GM19239 (cell line): ENCODE results near the gene PTGIS.
"Not testable (repeated sequence)": the region's sequence is repeated elsewhere in the genome, so short reads cannot be mapped to it uniquely, and the experiment has no call there.

Experiments
- DNase-seq: peaks from one replicate; pipeline ENCODE4 v3.0.0; 2011; ENCODE audit warnings: low spot score; ENCODE audit not compliant: insufficient read length
- FAIRE-seq: peaks from 2 replicates; lab custom pipeline; 2011; peaks lifted over from hg19 to GRCh38; lab: Jason Lieb, UNC

PTGIS gene

GRCh38 chr20:49581482-49581881, 13.5 kb upstream of the PTGIS start:
- DNase-seq: no peak
- FAIRE-seq: no peak

- DNase-seq (no peak), FAIRE-seq (no peak)
Observed at GRCh38 chr20:49580813-49581174, 12.9 kb upstream of the PTGIS start.

GRCh38 chr20:49579874-49580812, 12.2 kb upstream of the PTGIS start:
- no peak for FAIRE-seq
- no peak for DNase-seq

- FAIRE-seq (no peak), DNase-seq (no peak)
Observed at GRCh38 chr20:49579195-49579594, 11.3 kb upstream of the PTGIS start.

- DNase-seq (no peak), FAIRE-seq (no peak)
Observed at GRCh38 chr20:49578436-49578835, 10.5 kb upstream of the PTGIS start.

GRCh38 chr20:49575551-49576060, 7.7 kb upstream of the PTGIS start:
- no peak for FAIRE-seq
- no peak for DNase-seq

- FAIRE-seq: no peak
- DNase-seq: no peak
Observed at GRCh38 chr20:49573900-49574416, 6.0 kb upstream of the PTGIS start.

GRCh38 chr20:49572857-49573256, 4.9 kb upstream of the PTGIS start:
- FAIRE-seq: no peak
- no peak for DNase-seq

- DNase-seq: no peak
Observed at GRCh38 chr20:49571553-49571835, 3.6 kb upstream of the PTGIS start.

GRCh38 chr20:49570828-49571552, 3.1 kb upstream of the PTGIS start:
- DNase-seq: no peak
- no peak for FAIRE-seq

More at GRCh38 chr20:49571553-49571835, 3.6 kb upstream of the PTGIS start:
- FAIRE-seq: no peak

GRCh38 chr20:49570161-49570827, 2.4 kb upstream of the PTGIS start:
- no peak for FAIRE-seq
- DNase-seq: no peak

GRCh38 chr20:49569411-49570115, 1.6 kb upstream of the PTGIS start:
- no peak for FAIRE-seq
- DNase-seq: no peak

- no peak for DNase-seq
- FAIRE-seq: no peak
Observed at GRCh38 chr20:49568278-49569151, 578 bp upstream of the PTGIS start.

- DNase-seq (no peak), FAIRE-seq (no peak)
Observed at GRCh38 chr20:49566401-49567364, 1.3 kb downstream of the PTGIS start.

- FAIRE-seq, DNase-seq: not testable (repeated sequence)
Observed at GRCh38 chr20:49564991-49565390, 2.9 kb downstream of the PTGIS start.

GRCh38 chr20:49563015-49563980, 4.6 kb downstream of the PTGIS start:
- no peak for DNase-seq
- FAIRE-seq: no peak
